Kidney (tissue), 14 donors: ENCODE data around the gene PROP1. TPM values are rescaled to one million over a fixed set of nuclear protein-coding genes. Genes with fewer than 3 reads are reported as not detected.

Experiments
- DNase-seq, 5 donors: peaks; one replicate each; pipeline ENCODE4 v3.0.0-alpha.2; 2013 to 2020
- FAIRE-seq: peaks from 2 replicates; lab custom pipeline; 2012; peaks lifted over from hg19 to GRCh38; lab: Jason Lieb, UNC
- H3K27ac ChIP-seq, 2 donors: one replicate each; pipeline ENCODE4 v1.7.0; 2013; ENCODE audit warnings: low read depth in 2 of 2, low read length in 2 of 2, inconsistent platforms in 1 of 2
- H3K27me3 ChIP-seq: one replicate; pipeline ENCODE4 v1.7.1; 2013; ENCODE audit warnings: low read length, inconsistent platforms; ENCODE audit not compliant: control insufficient read depth, insufficient read depth
- H3K36me3 ChIP-seq, 3 donors: one replicate each; pipeline versions ENCODE4 v1.7.0 to v1.7.1; 2013; ENCODE audit warnings: low read length in 3 of 3, control low read depth in 1 of 3, inconsistent platforms in 1 of 3; ENCODE audit not compliant: insufficient read depth in 3 of 3, control insufficient read depth in 2 of 3
- H3K4me1 ChIP-seq, 3 donors: one replicate each; pipeline versions ENCODE4 v1.7.0 to v1.7.1; 2013; ENCODE audit warnings: low read length in 3 of 3, inconsistent platforms in 1 of 3, low read depth in 1 of 3; ENCODE audit not compliant: control insufficient read depth in 2 of 3, insufficient read depth in 2 of 3
- H3K4me3 ChIP-seq, 3 donors: one replicate each; pipeline versions ENCODE4 v1.7.0 to v1.8.1; 2013; ENCODE audit warnings: low read length in 3 of 3, control low read depth in 1 of 3, inconsistent platforms in 1 of 3
- H3K9ac ChIP-seq, 3 donors: one replicate each; pipeline versions ENCODE4 v1.7.0 to v1.7.1; 2013; ENCODE audit warnings: low read length in 3 of 3, control low read depth in 1 of 3, inconsistent platforms in 1 of 3
- H3K9me3 ChIP-seq, 3 donors: one replicate each; pipeline versions ENCODE4 v1.7.0 to v1.7.1; 2013; ENCODE audit warnings: low read length in 3 of 3, control low read depth in 1 of 3, inconsistent platforms in 1 of 3; ENCODE audit not compliant: control insufficient read depth in 2 of 3, insufficient read depth in 1 of 3
- intact Hi-C: fragments of 100-400 bp; cut with DNase I; formaldehyde crosslinking; loops from one replicate; pipeline ENCODE4 v1.11.1; 2022
- polyA plus RNA-seq: library from polyadenylated mRNA; stranded (reverse); fragments of 350-450 nt; fragmentation: Illumina TruSeq; extraction: RNeasy Lipid Tissue Mini Kit (QIAGEN cat#74804); gene quantifications from one replicate; pipeline ENCODE4 v1.2.3, GENCODE V29; 2014; ENCODE audit warnings: low read depth, low replicate concordance; ENCODE audit not compliant: insufficient read depth
- total RNA-seq: library from RNA; stranded (reverse); fragmentation: NEBNext Ultra II Directional; extraction: Animal tissue kit (Norgen Biotek cat#: 25700); gene quantifications from one replicate; pipeline ENCODE4 v1.2.1, GENCODE V29; 2021
- TF ChIP-seq, protein P1 (sequence below): IDR thresholded peaks from 3 replicates; pipeline ENCODE4 v1.5.1; 2012; ENCODE audit warnings: mild to moderate bottlenecking, moderate library complexity, borderline replicate concordance; ENCODE audit not compliant: insufficient read depth; ENCODE audit errors: extremely low read depth
- donor health status: control.
- donor health status: control.
- donor health status: control.
- donor health status: control.
- donor health status: control.
- donor health status: DM: yes; HTN: yes; CAD: no.
- donor health status: Normal renal cell carcinoma (clear cell type).

The PROP1 gene
- total and polyA plus RNA-seq, 2 donors from 2014 or later, result not detected

DNA sequence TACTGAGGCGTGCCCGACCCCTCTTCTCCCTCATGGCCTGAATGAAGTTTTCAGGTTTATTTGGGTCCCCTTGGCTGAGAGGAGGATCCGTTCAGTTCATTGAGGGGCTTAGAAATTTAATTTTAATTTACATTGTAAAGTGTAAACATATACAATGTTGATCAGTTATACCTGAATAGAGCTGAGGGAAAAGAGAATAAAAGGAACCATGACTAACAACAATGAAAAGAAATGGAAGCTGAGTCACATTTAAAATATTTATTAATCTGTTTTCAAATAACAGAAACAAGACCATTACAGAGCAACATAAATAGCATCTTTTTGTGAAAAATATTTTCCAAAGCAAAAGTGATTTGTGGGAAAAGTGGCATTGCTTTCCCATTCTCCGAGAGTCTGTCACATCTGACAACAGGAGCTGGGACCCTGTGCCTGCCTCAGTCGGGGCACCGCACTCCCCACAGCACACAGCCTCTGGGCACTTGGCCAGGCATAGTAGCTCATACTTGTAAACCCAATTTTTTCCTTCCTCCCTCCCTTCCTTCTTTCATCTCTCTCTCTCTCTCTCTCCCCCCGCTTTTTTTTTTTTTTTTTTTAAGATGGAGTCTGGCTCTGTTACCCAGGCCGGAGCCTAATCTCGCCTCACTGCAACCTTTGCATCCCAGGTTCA lies 28.7 kb downstream of the PROP1 start:
- DNase-seq (no peak), FAIRE-seq (no peak)
- Histone ChIP-seq H3K27ac (no peak overlapping the region), H3K4me3 (no peak overlapping the region), H3K36me3 (no peaks in the 10 kb centered on the region), H3K9me3 (no peaks in the 10 kb centered on the region), H3K9ac (no peak overlapping the region), H3K27me3 (no peaks in the 10 kb centered on the region), H3K4me1 (no peaks in the 10 kb centered on the region)
- intact Hi-C loops, result no loop called here
- TF ChIP-seq, protein P1, sequence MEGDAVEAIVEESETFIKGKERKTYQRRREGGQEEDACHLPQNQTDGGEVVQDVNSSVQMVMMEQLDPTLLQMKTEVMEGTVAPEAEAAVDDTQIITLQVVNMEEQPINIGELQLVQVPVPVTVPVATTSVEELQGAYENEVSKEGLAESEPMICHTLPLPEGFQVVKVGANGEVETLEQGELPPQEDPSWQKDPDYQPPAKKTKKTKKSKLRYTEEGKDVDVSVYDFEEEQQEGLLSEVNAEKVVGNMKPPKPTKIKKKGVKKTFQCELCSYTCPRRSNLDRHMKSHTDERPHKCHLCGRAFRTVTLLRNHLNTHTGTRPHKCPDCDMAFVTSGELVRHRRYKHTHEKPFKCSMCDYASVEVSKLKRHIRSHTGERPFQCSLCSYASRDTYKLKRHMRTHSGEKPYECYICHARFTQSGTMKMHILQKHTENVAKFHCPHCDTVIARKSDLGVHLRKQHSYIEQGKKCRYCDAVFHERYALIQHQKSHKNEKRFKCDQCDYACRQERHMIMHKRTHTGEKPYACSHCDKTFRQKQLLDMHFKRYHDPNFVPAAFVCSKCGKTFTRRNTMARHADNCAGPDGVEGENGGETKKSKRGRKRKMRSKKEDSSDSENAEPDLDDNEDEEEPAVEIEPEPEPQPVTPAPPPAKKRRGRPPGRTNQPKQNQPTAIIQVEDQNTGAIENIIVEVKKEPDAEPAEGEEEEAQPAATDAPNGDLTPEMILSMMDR, result no peak

DNA sequence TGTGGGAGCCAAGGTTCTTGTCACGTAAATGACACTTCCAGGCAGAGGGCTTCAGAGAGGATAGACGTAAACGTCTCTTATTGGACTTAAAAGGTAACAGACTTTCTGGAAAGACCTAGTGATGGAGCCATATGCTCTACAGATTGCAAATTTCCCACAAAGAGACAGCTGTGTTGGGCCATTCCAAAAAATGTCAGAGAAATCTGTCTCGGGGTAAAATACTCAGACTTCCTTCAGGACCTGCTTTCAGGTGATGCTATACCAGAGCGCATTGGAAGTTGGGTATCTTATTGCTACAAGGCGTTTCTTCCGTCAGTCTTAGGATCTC lies 29.2 kb downstream of the PROP1 start:
- Histone ChIP-seq H3K4me3 (no peak overlapping the region), H3K36me3 (no peaks in the 10 kb centered on the region), H3K27me3 (no peaks in the 10 kb centered on the region), H3K27ac (no peak overlapping the region), H3K9ac (no peak overlapping the region), H3K9me3 (no peaks in the 10 kb centered on the region), H3K4me1 (no peaks in the 10 kb centered on the region)
- TF ChIP-seq, protein P1, result no peak
- no peak for DNase-seq
- intact Hi-C loops, result no loop called here
- no peak for FAIRE-seq

DNA sequence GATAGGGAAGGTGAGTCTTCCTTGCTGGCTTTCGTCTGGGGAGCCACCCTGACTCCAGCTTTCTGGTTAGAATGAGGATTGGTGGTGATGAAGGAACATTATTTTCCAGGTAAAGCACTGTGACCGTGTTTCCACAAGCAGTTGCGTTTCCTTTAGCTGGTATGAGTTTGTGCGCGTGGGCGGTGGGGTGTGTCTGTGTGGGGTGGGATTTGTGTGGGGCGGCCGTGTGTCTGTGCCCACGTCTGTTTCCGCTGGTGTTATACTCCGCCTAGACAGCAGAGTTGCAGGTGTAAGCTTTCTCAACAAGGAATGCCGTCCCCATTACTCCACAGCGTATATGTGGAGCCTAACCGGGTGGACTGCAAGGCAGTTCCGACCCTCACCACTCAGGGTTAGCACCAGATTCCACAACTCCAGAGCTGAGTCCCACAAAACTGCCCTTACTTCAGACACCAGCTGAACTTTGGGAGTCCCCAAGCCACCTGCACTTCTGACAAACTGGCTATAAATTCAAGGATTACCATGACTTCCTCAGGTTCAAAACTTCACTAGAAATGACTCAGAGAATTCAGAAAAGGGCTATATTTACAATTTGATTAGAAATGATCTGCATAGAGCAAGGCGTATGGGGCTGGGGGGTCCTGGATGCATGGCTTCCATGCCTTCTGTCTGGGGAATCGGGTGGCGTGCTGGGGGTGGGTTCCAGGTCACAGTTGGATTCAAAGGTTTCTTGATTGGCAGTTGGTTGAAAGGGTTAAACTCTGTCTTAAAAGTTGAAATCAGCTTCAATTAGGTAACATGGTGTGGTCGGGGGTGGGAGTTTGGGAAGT lies 29.8 kb downstream of the PROP1 start:
- DNase-seq (no peak), FAIRE-seq (no peak)
- TF ChIP-seq, protein P1, result no peak
- no peak overlapping the region for H3K27ac ChIP-seq
- no peak overlapping the region for H3K4me3 ChIP-seq
- H3K27me3 ChIP-seq, result no peaks in the 10 kb centered on the region
- no peaks in the 10 kb centered on the region for H3K4me1 ChIP-seq
- intact Hi-C loops, result no loop called here
- no peaks in the 10 kb centered on the region for H3K9me3 ChIP-seq
- no peak overlapping the region for H3K9ac ChIP-seq
- no peaks in the 10 kb centered on the region for H3K36me3 ChIP-seq
